ENCODE measurements around the gene GNB1. TPM values are rescaled to one million over a fixed set of nuclear protein-coding genes. Genes with fewer than 3 reads are reported as not detected.

The GNB1 gene
- total and polyA plus RNA-seq, 2 donors (not counting 1 experiment from before 2014, with no cell fraction given): 91.3 to 485 TPM

GRCh38 chr1:1893291-1893985 is 2.6 kb upstream of the GNB1 start:
- Histone ChIP-seq H3K4me1 (ENCODE audit: control insufficient read depth, extremely low read depth, insufficient read depth, low read length) (peaks cover 11% of the 10 kb centered on the region), H2AFZ (ENCODE audit: low read length) (no peak overlapping the region), H3K9ac (ENCODE audit: insufficient read depth, low read length) (no peak overlapping the region), H3K36me3 (ENCODE audit: control insufficient read depth, insufficient read depth, low read length) (peaks cover under 1% of the 10 kb centered on the region), H3K4me3 (replicated peaks in 1 of 4; ENCODE audit: control extremely low read depth in 1 of 4, insufficient read depth in 1 of 4, low read depth in 3 of 4, low read length in 4 of 4) (no peak overlapping the region), H3K79me2 (ENCODE audit: control insufficient read depth, insufficient read depth, low read length) (peaks cover 24% of the 10 kb centered on the region), H3K27me3 (ENCODE audit: control insufficient read depth, insufficient read depth, low read length) (peaks cover 2% of the 10 kb centered on the region), H3K27ac (ENCODE audit: insufficient read depth, low read length) (no peak overlapping the region), H3K9me3 (ENCODE audit: control insufficient read depth, insufficient read depth, low read depth, low read length) (no peaks in the 10 kb centered on the region), H4K20me1 (ENCODE audit: control insufficient read depth, extremely low read depth, insufficient read depth, low read length) (peaks cover 4% of the 10 kb centered on the region), H3K4me2 (ENCODE audit: extremely low read depth, insufficient read depth, low read length) (no peak overlapping the region)
- DNase-seq (ENCODE audit: low read depth in 2 of 2): no peak
- no peak for TF ChIP-seq CTCF (conservative IDR thresholded peaks at IDR 0.05 in 1 of 2, IDR thresholded peaks at IDR 0.05 in 1 of 2; ENCODE audit: low read depth in 1 of 2, low read length in 2 of 2)
- no peak for TF ChIP-seq EZH2 (IDR thresholded peaks at IDR 0.05; ENCODE audit: low read length, missing control alignments)

GRCh38 chr1:1892763-1893120 is 1.9 kb upstream of the GNB1 start:
- no peak for TF ChIP-seq EZH2 (IDR thresholded peaks at IDR 0.05; ENCODE audit: low read length, missing control alignments)
- TF ChIP-seq CTCF (conservative IDR thresholded peaks at IDR 0.05 in 1 of 2, IDR thresholded peaks at IDR 0.05 in 1 of 2; ENCODE audit: low read depth in 1 of 2, low read length in 2 of 2): no peak
- H3K9ac ChIP-seq (ENCODE audit: insufficient read depth, low read length): no peak overlapping the region
- H3K4me1 ChIP-seq (ENCODE audit: control insufficient read depth, extremely low read depth, insufficient read depth, low read length): peaks cover 11% of the 10 kb centered on the region
- H4K20me1 ChIP-seq (ENCODE audit: control insufficient read depth, extremely low read depth, insufficient read depth, low read length): peaks cover 4% of the 10 kb centered on the region
- H3K4me3 ChIP-seq (replicated peaks in 1 of 4; ENCODE audit: control extremely low read depth in 1 of 4, insufficient read depth in 1 of 4, low read depth in 3 of 4, low read length in 4 of 4): peak overlapping the region in 1 of 4 experiments; percentile 65
- H3K4me2 ChIP-seq (ENCODE audit: extremely low read depth, insufficient read depth, low read length): no peak overlapping the region
- H2AFZ ChIP-seq (ENCODE audit: low read length): no peak overlapping the region
- H3K27ac ChIP-seq (ENCODE audit: insufficient read depth, low read length): no peak overlapping the region
- DNase-seq (ENCODE audit: low read depth in 2 of 2): no peak
- no peaks in the 10 kb centered on the region for H3K9me3 ChIP-seq (ENCODE audit: control insufficient read depth, insufficient read depth, low read depth, low read length)
- peaks cover 31% of the 10 kb centered on the region for H3K79me2 ChIP-seq (ENCODE audit: control insufficient read depth, insufficient read depth, low read length)
- peaks cover 2% of the 10 kb centered on the region for H3K36me3 ChIP-seq (ENCODE audit: control insufficient read depth, insufficient read depth, low read length)
- peaks cover 2% of the 10 kb centered on the region for H3K27me3 ChIP-seq (ENCODE audit: control insufficient read depth, insufficient read depth, low read length)

- H4K20me1 ChIP-seq (ENCODE audit: control insufficient read depth, extremely low read depth, insufficient read depth, low read length): peaks cover 4% of the 10 kb centered on the region
- H3K79me2 ChIP-seq (ENCODE audit: control insufficient read depth, insufficient read depth, low read length): peaks cover 36% of the 10 kb centered on the region
- no peak overlapping the region for H2AFZ ChIP-seq (ENCODE audit: low read length)
- peak overlapping the region; percentile 55 to 65 (median 58) for H3K4me3 ChIP-seq (replicated peaks in 1 of 4; ENCODE audit: control extremely low read depth in 1 of 4, insufficient read depth in 1 of 4, low read depth in 3 of 4, low read length in 4 of 4)
- peak overlapping the region; percentile 99 for H3K4me2 ChIP-seq (ENCODE audit: extremely low read depth, insufficient read depth, low read length)
- no peak for DNase-seq (ENCODE audit: low read depth in 2 of 2)
- H3K27me3 ChIP-seq (ENCODE audit: control insufficient read depth, insufficient read depth, low read length): peaks cover 2% of the 10 kb centered on the region
- H3K9ac ChIP-seq (ENCODE audit: insufficient read depth, low read length): peak overlapping the region; percentile 55
- H3K27ac ChIP-seq (ENCODE audit: insufficient read depth, low read length): no peak overlapping the region
- peaks cover 11% of the 10 kb centered on the region for H3K4me1 ChIP-seq (ENCODE audit: control insufficient read depth, extremely low read depth, insufficient read depth, low read length)
- H3K36me3 ChIP-seq (ENCODE audit: control insufficient read depth, insufficient read depth, low read length): peaks cover 2% of the 10 kb centered on the region
- no peaks in the 10 kb centered on the region for H3K9me3 ChIP-seq (ENCODE audit: control insufficient read depth, insufficient read depth, low read depth, low read length)
- TF ChIP-seq EZH2 (IDR thresholded peaks at IDR 0.05; ENCODE audit: low read length, missing control alignments) (no peak), CTCF (conservative IDR thresholded peaks at IDR 0.05 in 1 of 2, IDR thresholded peaks at IDR 0.05 in 1 of 2; ENCODE audit: low read depth in 1 of 2, low read length in 2 of 2) (no peak)
Observed at GRCh38 chr1:1892079-1892762, 1.3 kb upstream of the GNB1 start.
